ENCODE data around the gene GNG10. TPM values are rescaled to one million over a fixed set of nuclear protein-coding genes. Genes with fewer than 3 reads are reported as not detected.

Gene GNG10
- total and polyA plus RNA-seq, 4 donors, result 15.9 to 24.3 (median 21.3) TPM

GRCh38 chr9:111661802-111662521, 557 bp downstream of the GNG10 start:
- 1% methylated on average over 57 of the region's 57 CpGs for WGBS
- DNase-seq (ENCODE audit: low spot score), result peak; percentile 53

GRCh38 chr9:111662576-111663300, 1.3 kb downstream of the GNG10 start:
- Histone ChIP-seq H3K9ac (ENCODE audit: low read depth in 1 of 2, low read length in 2 of 2) (no peak overlapping the region), H3K4me1 (ENCODE audit: control insufficient read depth in 4 of 4, insufficient read depth in 4 of 4, low read length in 3 of 4) (peaks cover 0 to 18% (median 14%) of the 10 kb centered on the region in 4 donors), H3K4me3 (ENCODE audit: low read depth in 1 of 3, low read length in 3 of 3) (peak overlapping the region; percentile 67 to 94 (median 87)), H3K9me3 (ENCODE audit: control insufficient read depth in 4 of 4, low read length in 3 of 4) (no peaks in the 10 kb centered on the region), H3K27ac (ENCODE audit: low read depth in 1 of 2, low read length in 2 of 2) (peak overlapping the region; percentile 72 to 85), H3K36me3 (ENCODE audit: control insufficient read depth in 4 of 4, insufficient read depth in 3 of 4, low read depth in 1 of 4, low read length in 3 of 4) (peaks cover 0 to 12% (median 4%) of the 10 kb centered on the region in 4 donors), H3K27me3 (ENCODE audit: control insufficient read depth in 4 of 4, insufficient read depth in 4 of 4, low read length in 3 of 4) (no peaks in the 10 kb centered on the region)
- 53% methylated on average over 7 of the region's 7 CpGs for WGBS
- no peak for DNase-seq (ENCODE audit: low spot score)
- TF ChIP-seq FOXA1 (IDR thresholded peaks at IDR 0.05) (no peak), EGR1 (IDR thresholded peaks at IDR 0.05; ENCODE audit: low read depth in 2 of 2) (no peak), RAD21 (IDR thresholded peaks at IDR 0.05) (no peak), CTCF (IDR thresholded peaks at IDR 0.05; ENCODE audit: low read depth, low read length, missing input control) (no peak), GABPA (IDR thresholded peaks at IDR 0.05 in 1 of 2, conservative IDR thresholded peaks at IDR 0.05 in 1 of 2) (no peak), YY1 (IDR thresholded peaks at IDR 0.05) (no peak), NR2F2 (IDR thresholded peaks at IDR 0.05) (no peak), RXRA (IDR thresholded peaks at IDR 0.05) (no peak), ATF3 (IDR thresholded peaks at IDR 0.05) (no peak), JUND (IDR thresholded peaks at IDR 0.05) (no peak)

More at GRCh38 chr9:111661802-111662521, 557 bp downstream of the GNG10 start:
- H3K36me3 ChIP-seq (ENCODE audit: control insufficient read depth in 4 of 4, insufficient read depth in 3 of 4, low read depth in 1 of 4, low read length in 3 of 4), result peaks cover 0 to 7% (median 2%) of the 10 kb centered on the region in 4 donors
- H3K4me1 ChIP-seq (ENCODE audit: control insufficient read depth in 4 of 4, insufficient read depth in 4 of 4, low read length in 3 of 4), result peaks cover 0 to 18% (median 14%) of the 10 kb centered on the region in 4 donors
- TF ChIP-seq EGR1 (IDR thresholded peaks at IDR 0.05; ENCODE audit: low read depth in 2 of 2) (no peak), RXRA (IDR thresholded peaks at IDR 0.05) (peak in 1 of 2 donors; percentile 27)
- peak overlapping the region; percentile 67 to 94 (median 87) for H3K4me3 ChIP-seq (ENCODE audit: low read depth in 1 of 3, low read length in 3 of 3)
- peak overlapping the region; percentile 72 to 85 for H3K27ac ChIP-seq (ENCODE audit: low read depth in 1 of 2, low read length in 2 of 2)
- no peaks in the 10 kb centered on the region for H3K9me3 ChIP-seq (ENCODE audit: control insufficient read depth in 4 of 4, low read length in 3 of 4)
- H3K27me3 ChIP-seq (ENCODE audit: control insufficient read depth in 4 of 4, insufficient read depth in 4 of 4, low read length in 3 of 4), result no peaks in the 10 kb centered on the region
- H3K9ac ChIP-seq (ENCODE audit: low read depth in 1 of 2, low read length in 2 of 2), result peak overlapping the region in 1 of 2 donors; percentile 45

GRCh38 chr9:111663301-111663823, 2.0 kb downstream of the GNG10 start:
- H3K4me3 ChIP-seq (ENCODE audit: low read depth in 1 of 3, low read length in 3 of 3), result no peak overlapping the region
- DNase-seq (ENCODE audit: low spot score), result no peak
- no peaks in the 10 kb centered on the region for H3K27me3 ChIP-seq (ENCODE audit: control insufficient read depth in 4 of 4, insufficient read depth in 4 of 4, low read length in 3 of 4)
- no peak overlapping the region for H3K9ac ChIP-seq (ENCODE audit: low read depth in 1 of 2, low read length in 2 of 2)
- peak overlapping the region in 1 of 2 donors; percentile 85 for H3K27ac ChIP-seq (ENCODE audit: low read depth in 1 of 2, low read length in 2 of 2)
- peaks cover 0 to 12% (median 4%) of the 10 kb centered on the region in 4 donors for H3K36me3 ChIP-seq (ENCODE audit: control insufficient read depth in 4 of 4, insufficient read depth in 3 of 4, low read depth in 1 of 4, low read length in 3 of 4)
- H3K9me3 ChIP-seq (ENCODE audit: control insufficient read depth in 4 of 4, low read length in 3 of 4), result no peaks in the 10 kb centered on the region
- 83% methylated on average over 5 of the region's 5 CpGs for WGBS
- peaks cover 0 to 18% (median 14%) of the 10 kb centered on the region in 4 donors for H3K4me1 ChIP-seq (ENCODE audit: control insufficient read depth in 4 of 4, insufficient read depth in 4 of 4, low read length in 3 of 4)
- TF ChIP-seq GABPA (IDR thresholded peaks at IDR 0.05 in 1 of 2, conservative IDR thresholded peaks at IDR 0.05 in 1 of 2) (no peak), MAX (IDR thresholded peaks at IDR 0.05) (no peak)

Measured in liver (tissue), 9 donors.